Suprapubic skin (tissue), 4 donors: Measurements from ENCODE around the gene GET4.

Experiments used
- POLR2A ChIP-seq, 2 donors: fragments of 450-650 bp; IDR thresholded peaks; one replicate each; pipeline ENCODE4 v1.6.1; 2017; ENCODE audit warnings: antibody characterized with exemption in 2 of 2, mild to moderate bottlenecking in 2 of 2, moderate library complexity in 2 of 2
- POLR2AphosphoS5 ChIP-seq, 3 donors: sonication (generic); formaldehyde crosslinking; IDR thresholded peaks; one replicate each; pipeline ENCODE4 v1.6.1; 2017; ENCODE audit warnings: antibody characterized with exemption in 3 of 3
- TF ChIP-seq, protein P1 (sequence below), 2 donors: fragments of 200-600 bp in 1 of 2; fragments of 450-650 bp in 1 of 2; sonication (generic) in 1 of 2; IDR thresholded peaks; one replicate each; pipeline ENCODE4 v1.5.1; 2016 to 2019; ENCODE audit warnings: antibody characterized with exemption in 2 of 2, mild to moderate bottlenecking in 1 of 2, moderate library complexity in 1 of 2

DNA sequence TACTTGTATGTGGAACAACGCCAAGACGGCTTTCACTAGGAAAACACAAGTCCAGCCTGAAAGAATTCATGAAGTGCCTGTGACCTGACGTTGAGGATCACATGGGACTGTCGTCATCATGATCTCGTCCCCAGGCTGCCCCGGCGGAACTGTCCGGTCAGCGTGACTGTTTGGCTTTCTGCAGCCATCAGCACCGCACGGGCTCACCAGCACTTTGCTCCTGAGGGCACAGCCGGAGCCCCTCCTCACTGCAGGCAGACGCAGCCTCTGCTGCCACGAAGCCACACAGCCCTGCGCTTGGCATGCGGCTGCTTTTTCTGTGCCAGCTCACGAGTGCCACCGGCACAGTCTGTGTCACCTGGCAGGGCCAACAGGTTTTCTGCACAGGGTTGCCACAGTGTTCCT lies 9.4 kb upstream of the GET4 start:
- TF ChIP-seq, protein P1, sequence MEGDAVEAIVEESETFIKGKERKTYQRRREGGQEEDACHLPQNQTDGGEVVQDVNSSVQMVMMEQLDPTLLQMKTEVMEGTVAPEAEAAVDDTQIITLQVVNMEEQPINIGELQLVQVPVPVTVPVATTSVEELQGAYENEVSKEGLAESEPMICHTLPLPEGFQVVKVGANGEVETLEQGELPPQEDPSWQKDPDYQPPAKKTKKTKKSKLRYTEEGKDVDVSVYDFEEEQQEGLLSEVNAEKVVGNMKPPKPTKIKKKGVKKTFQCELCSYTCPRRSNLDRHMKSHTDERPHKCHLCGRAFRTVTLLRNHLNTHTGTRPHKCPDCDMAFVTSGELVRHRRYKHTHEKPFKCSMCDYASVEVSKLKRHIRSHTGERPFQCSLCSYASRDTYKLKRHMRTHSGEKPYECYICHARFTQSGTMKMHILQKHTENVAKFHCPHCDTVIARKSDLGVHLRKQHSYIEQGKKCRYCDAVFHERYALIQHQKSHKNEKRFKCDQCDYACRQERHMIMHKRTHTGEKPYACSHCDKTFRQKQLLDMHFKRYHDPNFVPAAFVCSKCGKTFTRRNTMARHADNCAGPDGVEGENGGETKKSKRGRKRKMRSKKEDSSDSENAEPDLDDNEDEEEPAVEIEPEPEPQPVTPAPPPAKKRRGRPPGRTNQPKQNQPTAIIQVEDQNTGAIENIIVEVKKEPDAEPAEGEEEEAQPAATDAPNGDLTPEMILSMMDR (IDR thresholded peaks at IDR 0.05): no peak
- TF ChIP-seq POLR2A (IDR thresholded peaks at IDR 0.05) (no peak), POLR2AphosphoS5 (IDR thresholded peaks at IDR 0.05) (peak in 2 of 3 donors; percentile 7 to 73)
